Activated CD8-positive, alpha-beta memory T cell treated with anti-CD3 and anti-CD28 coated beads, Interleukin-2, amount 50 U/mL, for 4 hours (primary cell): ENCODE measurements around the gene ZC3H10.
A peak's percentile ranks its signal among the peaks of the same experiment; 100 is the strongest.

Source experiments
- DNase-seq: peaks from one replicate; pipeline ENCODE4 v3.0.0-alpha.2; 2020

The ZC3H10 gene

DNA sequence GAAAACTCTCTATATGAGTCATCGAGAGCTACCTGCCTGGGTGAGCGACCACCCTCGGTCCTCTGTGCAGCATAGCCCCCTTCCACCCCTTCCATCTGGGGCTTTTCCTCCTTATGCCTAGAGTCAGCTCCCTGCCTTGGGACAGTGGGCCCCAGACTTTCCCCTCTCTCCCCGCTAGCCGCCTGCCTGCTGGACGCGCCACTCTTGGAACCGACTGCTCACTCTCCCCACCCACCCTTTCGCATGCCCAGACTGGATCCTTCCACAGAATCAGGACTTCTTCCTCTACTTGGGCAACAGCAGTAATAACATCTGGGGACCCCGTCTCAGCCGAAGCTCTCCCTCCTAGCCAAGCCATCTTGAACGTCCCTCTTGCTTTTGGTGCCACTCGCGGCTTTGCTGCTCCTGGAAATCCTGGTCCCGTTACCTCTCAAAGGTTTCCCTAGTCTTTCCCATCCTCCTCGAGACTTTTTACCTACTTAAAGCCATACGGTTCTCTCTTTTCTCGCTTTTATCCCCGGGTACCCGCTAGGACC is 10.7 kb downstream of the ZC3H10 start:
- DNase-seq: no peak

DNA sequence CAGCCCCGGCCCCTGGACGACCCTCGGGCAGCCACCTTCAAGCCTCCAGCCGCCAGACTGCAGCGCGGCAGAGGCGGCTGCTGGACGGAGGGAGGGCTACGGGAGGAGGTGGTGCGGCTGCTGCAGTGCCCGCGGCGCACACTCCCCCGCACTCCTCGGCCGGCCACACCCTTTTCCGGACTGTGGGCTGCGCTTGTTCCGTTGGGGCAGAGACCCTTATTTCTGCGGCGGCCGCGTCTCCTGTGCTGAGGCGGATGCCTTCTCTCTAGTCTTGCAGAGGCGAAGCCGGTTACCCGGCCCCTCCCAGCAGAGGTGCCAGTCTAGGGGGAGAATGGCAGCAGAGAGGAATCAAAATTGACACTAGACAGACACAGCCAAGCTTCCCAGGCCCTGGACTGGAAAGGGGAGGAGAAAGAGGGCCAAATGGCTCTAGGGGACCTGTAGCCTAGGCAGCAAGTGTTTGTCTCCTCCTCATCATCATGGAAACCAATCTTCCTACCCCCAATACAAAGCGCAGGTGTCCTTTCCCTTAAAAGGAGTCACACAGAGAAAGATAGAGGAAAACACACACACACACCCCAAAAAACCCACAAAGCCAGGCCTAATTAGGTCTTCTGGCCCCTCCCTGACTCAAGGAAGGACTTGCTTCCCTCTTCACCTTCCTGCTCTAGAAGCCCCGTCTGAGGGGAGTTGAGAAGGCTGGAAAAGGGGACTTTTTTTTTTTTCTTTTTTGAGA is 11.3 kb downstream of the ZC3H10 start:
- DNase-seq: peak; percentile 69

DNA sequence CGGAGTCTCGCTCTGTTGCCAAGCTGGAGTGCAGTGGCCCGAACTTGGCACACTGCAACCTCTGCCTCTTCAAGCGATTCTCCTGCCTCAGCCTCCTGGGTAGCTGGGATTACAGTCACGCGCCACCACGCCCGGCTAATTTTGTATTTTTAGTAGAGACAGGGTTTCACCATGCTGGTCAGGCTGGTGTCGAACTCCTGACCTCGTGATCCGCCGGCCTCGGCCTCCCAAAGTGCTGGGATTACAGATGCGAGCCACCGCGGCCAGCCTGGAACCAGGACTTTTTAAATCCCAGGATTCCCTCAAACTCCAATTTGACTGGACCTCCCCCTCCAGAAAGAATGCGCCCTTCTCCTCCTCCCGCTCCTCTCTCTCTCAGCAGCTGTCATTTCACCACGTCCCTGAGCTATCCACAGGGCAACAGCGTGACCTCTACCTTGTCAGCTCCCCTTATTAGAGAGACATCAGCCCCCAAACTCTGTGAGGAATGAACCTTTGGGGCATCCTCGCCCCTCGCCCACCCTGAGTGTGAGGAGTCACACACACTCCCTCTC is 12.0 kb downstream of the ZC3H10 start:
- DNase-seq: no peak

DNA sequence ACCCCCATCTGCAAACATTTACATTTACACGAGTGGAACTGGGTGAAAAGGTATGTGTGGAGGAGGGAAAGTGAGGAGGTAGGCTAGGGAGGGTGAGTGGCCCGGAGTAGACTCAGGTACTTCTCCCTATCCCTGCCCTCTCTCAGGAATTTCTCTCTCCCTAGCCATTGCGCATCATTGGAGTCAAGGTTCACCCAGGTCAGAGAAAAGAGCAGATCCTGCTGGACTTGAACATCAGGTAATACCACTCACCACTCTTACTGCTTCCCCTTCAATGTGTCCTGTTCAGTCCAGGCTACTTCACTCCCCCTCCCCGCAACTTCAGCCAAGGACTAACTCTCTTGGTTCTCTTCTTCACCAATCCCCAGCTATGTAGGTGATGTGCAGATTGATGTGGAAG is 12.8 kb downstream of the ZC3H10 start:
- no peak for DNase-seq

DNA sequence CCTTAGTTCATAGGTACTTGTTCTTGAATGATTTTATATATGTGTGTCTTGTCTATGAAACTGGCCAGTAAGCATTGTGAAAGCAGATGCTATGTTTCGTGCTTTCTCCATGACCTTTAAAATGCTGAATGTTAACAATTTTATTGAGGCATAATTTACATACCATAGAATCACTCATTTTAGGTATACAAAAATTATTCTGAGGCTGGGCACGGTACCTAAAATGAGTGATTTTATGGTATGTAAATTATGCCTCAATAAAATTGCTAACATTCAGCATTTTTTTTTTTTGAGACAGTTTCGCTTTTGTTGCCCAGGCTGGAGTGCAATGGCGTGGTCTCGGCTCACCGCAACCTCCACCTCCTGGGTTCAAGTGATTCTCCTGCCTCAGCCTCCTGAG is 16.8 kb downstream of the ZC3H10 start:
- DNase-seq: no peak

DNA sequence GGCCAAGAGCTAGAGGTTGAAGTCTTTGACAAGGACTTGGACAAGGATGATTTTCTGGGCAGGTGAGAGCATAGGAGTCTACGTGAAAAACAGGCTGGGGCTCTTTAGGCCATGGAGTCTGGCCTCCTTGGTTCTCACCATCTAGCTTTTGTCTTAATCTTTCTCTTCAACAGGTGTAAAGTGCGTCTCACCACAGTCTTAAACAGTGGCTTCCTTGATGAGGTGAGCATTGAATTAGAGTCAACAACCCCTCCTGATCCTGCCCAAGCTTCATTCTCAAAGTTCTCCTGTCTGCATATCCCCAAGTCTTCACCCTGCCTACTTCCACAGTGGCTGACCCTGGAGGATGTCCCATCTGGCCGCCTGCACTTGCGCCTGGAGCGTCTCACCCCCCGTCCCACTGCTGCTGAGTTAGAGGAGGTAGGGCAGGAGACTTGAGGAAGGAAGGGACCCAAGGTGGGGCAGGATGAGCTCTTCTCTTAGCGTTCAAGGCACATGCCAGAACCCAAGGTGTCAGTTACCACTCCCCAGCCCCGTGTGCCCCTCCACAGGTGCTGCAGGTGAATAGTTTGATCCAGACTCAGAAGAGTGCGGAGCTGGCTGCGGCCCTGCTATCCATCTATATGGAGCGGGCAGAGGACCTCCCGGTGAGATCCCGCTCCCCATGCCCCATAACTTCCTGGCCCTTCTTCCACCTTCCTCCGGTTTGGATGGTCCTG is 19.9 kb downstream of the ZC3H10 start:
- DNase-seq: no peak

DNA sequence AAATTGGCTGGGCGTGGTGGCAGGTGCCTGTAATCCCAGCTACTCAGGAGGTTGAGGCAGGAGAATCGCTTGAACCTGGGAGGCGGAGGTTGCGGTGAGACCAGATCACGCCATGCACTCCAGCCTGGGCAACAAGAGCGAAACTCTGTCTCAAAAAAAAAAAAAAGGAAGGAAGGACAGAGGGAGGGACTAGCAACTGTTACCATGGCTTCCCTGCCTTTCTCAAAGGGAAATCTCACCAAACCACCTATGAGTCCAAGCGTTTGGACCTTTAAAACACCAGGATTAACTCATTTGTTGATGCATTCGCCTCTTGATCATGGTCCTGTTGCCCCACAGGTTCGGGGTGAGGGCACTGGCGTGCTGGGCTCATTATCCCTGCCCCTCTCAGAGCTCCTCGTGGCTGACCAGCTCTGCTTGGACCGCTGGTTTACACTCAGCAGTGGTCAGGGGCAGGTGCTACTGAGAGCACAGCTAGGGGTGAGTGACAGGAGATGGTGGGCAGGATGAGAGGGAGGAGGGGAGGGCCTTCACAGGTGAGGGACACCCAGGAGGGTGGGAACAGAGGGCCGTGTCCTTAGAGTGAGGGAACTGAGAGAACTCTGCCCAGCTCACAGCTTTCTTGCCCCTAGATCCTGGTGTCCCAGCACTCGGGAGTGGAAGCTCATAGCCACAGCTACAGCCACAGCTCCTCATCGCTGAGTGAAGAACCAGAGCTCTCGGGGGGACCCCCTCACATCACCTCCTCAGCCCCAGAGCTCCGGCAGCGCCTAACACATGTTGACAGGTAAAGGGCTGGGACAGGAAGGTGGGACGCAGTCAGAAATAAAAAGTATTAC is 24.1 kb downstream of the ZC3H10 start:
- no peak for DNase-seq

DNA sequence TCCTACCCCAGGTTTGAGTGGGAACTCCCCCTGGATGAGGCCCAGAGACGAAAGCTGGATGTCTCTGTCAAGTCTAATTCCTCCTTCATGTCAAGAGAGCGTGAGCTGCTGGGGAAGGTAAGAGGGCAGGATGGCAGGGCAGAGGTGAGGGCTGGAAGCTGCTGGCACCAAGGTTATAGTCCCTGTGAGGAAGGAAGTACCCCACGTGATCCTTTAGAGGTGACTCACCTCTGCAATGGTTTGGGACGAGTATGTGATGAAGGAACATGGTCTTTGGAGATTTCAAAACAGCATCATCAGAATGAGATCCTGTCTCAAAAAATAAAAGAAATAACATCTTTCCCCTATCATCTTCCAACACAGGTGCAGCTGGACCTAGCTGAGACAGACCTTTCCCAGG is 25.2 kb downstream of the ZC3H10 start:
- DNase-seq: no peak

DNA sequence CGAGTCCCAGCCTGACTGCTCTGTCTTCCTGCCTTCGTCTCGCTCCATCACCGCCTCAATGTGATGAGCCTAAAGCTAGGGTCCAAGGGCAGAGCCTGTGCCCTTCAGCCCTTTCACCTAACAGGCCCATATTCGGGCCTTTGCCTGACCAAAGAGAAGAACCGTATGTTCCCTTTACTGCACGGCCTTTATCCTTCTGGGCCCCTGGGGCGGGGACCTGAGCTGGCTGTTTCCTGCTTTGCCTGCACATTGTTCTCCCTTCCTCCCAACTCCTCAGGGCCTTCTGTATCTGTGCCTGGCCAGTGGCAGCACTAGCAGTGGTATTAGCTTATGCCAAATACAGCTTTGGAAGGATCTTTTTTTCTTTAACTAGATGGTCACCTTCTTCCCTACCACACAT is 25.8 kb downstream of the ZC3H10 start:
- no peak for DNase-seq

DNA sequence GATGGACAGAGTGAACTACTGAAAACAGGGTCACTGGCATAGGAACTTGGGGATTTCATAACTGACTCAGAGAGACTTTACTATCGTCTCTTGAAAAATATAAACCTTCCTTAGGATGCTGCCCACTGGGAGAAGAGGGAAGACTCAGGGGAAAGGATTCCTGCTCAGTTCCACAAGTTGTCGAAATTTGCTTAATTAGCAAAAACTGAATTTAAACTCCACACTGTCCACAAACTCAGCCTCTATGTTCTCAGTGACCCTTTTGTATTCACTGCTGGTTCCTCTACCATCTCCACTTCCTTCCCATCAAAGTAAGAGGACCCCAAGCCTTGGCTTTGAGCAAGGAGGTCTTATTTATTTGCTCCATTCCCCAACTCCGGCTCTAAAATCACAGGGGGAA is 27.2 kb downstream of the ZC3H10 start:
- DNase-seq: no peak

DNA sequence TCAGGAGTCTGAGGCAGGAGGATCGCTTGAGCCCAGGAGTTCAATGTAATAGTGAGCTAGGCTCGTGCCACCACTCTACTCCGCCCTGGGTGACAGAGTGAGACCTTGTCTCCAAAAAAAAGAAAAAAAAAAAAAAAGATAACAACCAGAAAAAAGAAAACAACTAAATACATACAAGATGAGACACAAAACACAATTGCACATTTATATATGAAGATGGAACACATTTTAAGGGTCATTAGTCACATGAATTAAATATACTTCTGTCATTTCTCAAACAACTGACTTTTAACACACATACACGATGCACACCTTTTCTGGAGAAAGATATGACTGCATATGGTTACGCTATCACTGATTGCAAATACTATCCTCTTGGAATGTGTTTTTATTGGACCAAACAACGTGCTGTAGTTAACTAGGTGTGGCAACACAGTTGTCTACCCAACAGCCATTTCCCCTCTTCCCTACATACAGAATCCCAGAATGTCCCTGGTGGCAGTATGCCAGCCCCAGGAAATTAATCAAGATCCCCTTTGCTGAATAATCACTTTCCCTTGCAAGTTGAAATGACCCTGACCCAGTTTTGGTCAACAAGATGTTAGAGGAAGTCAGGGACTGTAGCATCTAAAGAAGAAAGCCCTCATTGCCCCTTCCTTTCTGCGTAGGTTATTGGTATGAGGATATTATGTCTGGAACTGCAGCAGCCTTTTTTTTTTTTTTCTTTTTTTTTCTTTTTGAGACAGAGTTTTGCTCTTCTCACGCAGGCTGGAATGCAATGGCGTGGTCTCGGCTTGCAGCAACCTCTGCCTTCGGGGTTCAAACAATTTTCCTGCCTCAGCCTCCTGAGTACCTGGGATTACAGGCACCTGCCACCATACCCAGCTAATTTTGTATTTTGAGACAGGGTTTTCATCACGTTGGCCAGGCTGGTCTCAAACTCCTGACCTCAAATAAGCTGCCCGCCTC is 28.7 kb downstream of the ZC3H10 start:
- no peak for DNase-seq

DNA sequence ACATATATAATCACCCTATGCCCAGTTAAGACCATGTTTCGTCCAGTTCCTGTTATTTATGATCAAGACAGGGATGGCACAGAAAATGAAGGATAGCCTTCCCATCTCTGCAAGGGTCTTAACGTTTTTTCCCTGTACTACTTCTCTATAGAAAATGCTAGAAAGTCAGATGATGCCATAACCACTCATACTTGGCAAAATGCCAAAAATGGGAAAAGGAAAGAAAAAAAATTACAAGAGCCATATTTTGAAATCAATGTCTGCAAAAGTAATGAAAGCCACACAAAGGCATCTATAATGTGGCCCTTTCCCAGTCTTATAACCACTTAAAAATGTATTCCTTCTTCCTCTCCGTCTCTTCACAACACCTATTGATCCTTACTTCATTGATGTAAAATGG is 32.5 kb downstream of the ZC3H10 start:
- DNase-seq: no peak

DNA sequence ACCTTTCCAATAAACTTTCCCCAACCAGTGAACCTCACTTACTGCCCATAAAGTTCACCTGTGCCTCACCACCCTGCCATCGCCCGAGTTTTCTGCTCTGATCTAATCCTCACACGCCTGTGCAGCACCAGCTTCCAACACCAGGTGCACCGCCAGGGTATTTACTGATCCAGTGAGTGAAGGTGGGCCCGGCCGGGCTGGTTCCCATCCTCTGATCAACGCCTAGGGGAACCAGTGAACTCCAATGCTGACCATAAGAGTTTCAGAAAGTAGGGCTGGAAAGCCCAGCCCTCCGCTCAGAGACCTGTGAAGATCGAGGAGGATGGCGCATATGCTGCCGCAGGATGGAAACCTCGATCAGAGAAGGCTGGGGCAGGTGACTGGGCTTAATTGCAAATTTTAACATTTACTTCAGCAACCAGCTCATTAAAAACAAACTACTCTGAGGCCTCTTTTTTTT is 33.6 kb downstream of the ZC3H10 start:
- DNase-seq: peak; percentile 65

DNA sequence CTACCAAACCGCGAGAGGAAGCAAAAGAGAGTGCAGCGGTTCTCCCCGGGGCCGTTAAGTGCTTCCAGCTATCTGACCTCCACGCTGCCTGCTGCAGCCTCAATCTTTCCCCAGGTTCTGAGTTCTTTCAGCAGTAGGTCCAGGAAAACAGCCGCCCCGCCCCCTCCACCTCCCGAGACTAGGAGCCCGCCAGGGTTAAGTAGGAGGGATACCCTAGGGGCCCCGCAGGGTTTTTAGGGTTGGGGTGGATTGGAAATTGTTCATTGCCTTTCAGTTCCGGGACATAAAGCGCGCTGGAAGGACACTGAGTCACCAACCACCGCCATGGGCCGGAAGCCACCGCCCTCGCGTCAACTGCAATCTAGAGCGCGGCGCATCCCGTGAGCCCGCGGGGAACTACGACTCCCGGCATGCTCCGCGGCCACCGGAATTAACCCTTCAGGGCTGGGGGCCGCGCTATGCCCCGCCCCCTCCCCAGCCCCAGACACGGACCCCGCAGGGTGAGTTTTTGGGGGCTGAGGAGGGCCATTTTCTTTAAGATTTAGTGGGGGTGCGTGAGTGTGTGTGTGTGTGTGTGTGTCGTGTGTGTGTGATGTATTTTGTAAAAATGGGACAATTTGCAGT is 34.2 kb downstream of the ZC3H10 start, which contains the start of gene MYL6B:
Gene MYL6B (plus strand): TSS at position 456 of the 624 bp plus-strand sequence. CDS start 1,332 bp downstream, outside the sequence.
- peak; percentile 93 for DNase-seq

DNA sequence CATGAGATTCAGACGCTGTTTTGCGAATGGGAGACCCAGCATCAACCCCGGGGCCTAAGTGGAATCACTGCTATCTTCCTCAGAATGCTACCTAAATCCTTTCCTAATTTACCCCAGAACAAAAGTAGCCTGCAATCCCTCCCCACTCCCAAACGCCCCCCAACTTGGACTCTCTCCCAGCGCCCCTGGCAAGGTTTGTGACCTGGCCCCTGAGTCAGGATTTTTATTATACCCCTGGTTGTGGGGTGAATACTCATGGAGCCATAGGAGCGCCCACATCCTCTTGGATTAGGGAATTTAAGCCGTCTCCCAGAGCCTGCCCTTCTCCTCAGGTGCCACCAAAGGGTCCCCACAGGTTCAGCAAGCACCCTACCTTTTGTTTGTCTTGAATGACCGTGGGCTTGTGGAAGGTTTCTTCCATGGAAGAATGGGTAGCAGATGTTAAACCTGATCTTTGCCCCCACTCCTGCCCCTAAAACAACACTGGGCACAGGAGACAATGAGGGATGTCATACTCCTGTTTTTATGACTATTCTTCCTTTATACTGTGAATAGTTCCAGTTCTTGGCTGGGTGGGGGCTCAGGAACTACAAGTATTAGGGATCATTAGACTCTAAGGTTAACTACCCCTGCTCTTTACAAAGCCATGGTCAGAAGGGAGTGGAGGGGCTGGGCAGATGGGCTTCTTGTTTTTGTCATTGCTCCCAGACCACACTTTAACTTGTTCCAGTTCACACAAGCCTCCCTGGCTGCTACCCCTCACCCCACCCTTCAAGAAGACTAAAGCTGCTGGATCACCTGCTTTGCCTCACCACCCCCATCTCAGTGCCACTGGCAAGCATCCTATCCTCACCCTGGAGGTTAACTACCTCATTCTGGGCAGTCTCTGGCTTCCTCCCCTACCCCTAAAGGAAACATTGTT is 35.0 kb downstream of the ZC3H10 start:
- DNase-seq: no peak

DNA sequence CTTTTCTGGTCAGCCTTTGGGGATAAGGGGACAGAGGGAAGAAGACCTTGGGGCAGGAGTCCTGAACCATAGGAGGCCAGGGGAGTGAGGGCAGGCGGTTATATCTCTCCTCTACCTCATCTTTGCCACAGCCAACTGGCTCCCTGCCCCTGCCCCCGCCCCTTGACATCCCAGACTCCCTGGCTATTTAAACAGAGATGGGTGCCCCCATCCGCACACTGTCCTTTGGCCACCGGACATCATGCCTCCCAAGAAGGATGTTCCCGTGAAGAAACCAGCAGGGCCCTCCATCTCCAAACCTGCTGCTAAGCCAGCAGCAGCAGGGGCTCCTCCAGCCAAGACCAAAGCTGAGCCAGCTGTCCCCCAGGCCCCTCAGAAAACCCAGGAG is 35.6 kb downstream of the ZC3H10 start:
- DNase-seq: no peak

DNA sequence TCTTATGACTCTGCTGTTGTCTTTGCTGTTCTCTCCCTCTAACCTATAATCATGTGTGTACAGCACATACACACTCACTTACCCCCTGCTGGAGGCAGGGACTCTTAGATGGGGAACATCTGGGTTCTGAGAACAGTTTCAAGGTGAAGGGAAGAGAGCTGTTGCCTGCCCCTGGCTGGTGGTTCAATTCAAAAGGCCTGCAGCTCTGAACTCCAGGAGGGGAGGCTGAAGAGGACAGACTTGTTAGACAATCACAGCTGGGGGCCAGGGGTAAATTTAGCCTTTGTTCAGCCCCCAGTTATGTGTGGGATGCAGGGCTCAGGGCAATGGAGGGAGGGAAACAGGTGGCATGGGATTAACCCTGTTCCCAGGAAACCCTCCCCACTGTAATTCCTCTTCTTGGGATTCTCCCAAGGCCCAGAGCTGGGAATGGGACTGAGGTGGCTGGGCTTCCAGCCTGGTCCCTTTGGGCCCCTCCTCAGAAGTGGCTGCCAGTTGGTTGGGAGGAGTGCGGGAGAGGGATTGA is 36.2 kb downstream of the ZC3H10 start:
- DNase-seq: no peak

DNA sequence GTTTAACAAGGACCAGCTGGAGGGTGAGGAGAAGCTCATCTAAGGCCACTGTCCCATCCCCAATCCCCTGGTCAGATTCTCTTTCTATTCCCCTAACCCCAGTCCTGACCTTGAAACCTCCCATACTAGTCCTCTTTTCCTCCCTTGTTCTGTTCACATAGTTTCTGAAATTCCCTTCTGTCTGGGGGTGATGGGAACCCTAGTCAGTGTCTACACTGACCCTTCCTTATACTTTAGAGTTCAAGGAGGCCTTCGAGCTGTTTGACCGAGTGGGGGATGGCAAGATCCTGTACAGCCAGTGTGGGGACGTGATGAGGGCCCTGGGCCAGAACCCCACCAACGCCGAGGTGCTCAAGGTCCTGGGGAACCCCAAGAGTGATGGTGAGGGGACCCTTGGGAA is 36.8 kb downstream of the ZC3H10 start:
- DNase-seq: no peak

DNA sequence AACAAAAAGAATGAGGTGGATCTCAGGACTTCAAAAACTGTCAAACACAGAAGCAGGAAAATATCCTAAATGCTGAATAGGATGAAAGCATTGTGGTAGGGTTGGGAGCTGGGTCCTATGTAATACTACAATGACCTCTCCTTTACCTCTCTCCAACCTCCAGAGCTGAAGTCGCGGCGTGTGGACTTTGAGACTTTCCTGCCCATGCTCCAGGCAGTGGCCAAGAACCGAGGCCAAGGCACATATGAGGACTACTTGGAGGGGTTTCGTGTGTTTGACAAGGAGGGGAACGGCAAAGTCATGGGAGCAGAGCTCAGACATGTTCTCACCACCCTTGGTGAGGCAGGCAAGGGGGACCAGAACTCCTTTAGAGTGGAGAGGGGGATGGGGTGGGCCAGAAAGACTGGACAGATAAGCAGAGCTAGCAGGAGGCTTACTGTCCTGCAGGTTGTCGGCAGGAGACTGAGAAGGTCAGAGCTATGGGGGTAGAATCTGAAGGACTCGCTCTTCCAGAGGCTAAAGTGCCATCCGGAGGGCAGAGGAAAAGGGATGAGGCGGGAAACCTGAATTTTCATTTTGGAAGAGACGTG is 37.3 kb downstream of the ZC3H10 start:
- no peak for DNase-seq
